ENCODE data around the gene APLP1.
A peak's percentile ranks its signal among the peaks of the same experiment; 100 is the strongest.
"Not testable (repeated sequence)": the region's sequence is repeated elsewhere in the genome, so short reads cannot be mapped to it uniquely, and the experiment has no call there.

The APLP1 gene

GRCh38 chr19:35908973-35909683 is 40.8 kb downstream of the APLP1 start:
- no peak for DNase-seq

GRCh38 chr19:35909684-35910035 is 41.3 kb downstream of the APLP1 start:
- DNase-seq, result no peak

- not testable (repeated sequence) for DNase-seq
Observed at GRCh38 chr19:35910355-35910754, 42.0 kb downstream of the APLP1 start.

GRCh38 chr19:35911173-35911572 is 42.8 kb downstream of the APLP1 start:
- no peak for DNase-seq

- DNase-seq, result peak in 1 of 2 donors; percentile 37
Observed at GRCh38 chr19:35911790-35912189, 43.4 kb downstream of the APLP1 start.

GRCh38 chr19:35913589-35913988 is 45.2 kb downstream of the APLP1 start:
- no peak for DNase-seq

- no peak for DNase-seq
Observed at GRCh38 chr19:35915443-35915842, 47.1 kb downstream of the APLP1 start.

- no peak for DNase-seq
Observed at GRCh38 chr19:35919306-35919705, 50.9 kb downstream of the APLP1 start.

- no peak for DNase-seq
Observed at GRCh38 chr19:35921012-35921411, 52.6 kb downstream of the APLP1 start.

- DNase-seq, result no peak
Observed at GRCh38 chr19:35925501-35925900, 57.1 kb downstream of the APLP1 start.

GRCh38 chr19:35928507-35928906 is 60.1 kb downstream of the APLP1 start:
- no peak for DNase-seq
